RWPE2 (cell line): ENCODE measurements around the gene ANP32B.

Experiments used
- ATAC-seq: fragments of 200-7000 bp; cut with Tn5 transposase; 3 replicates; pipeline ENCODE4 v1.9.1; 2021; ENCODE audit warnings: low read depth
- DNase-seq: peaks from one replicate; pipeline ENCODE4 v3.0.0-alpha.2; 2020; ENCODE audit warnings: low spot score
- H3K27ac ChIP-seq: fragments of 450-650 bp; 2 replicates; pipeline ENCODE4 v1.5.1; 2017; ENCODE audit warnings: mild to moderate bottlenecking; ENCODE audit not compliant: poor library complexity, severe bottlenecking
- H3K27me3 ChIP-seq: fragments of 250-450 bp; sonication (Bioruptor Pico); 2 replicates; pipeline ENCODE4 v1.5.1; 2021; ENCODE audit warnings: mild to moderate bottlenecking, moderate library complexity; ENCODE audit not compliant: insufficient read depth, poor library complexity, severe bottlenecking
- H3K36me3 ChIP-seq: fragments of 250-450 bp; sonication (Bioruptor Pico); 2 replicates; pipeline ENCODE4 v1.5.1; 2020; ENCODE audit warnings: low read depth, mild to moderate bottlenecking, moderate library complexity
- H3K4me1 ChIP-seq: fragments of 250-450 bp; sonication (Bioruptor Pico); 2 replicates; pipeline ENCODE4 v1.5.1; 2021; ENCODE audit warnings: mild to moderate bottlenecking, moderate library complexity; ENCODE audit not compliant: insufficient read depth, poor library complexity, severe bottlenecking
- H3K4me3 ChIP-seq: fragments of 250-450 bp; sonication (Bioruptor Pico); 2 replicates; pipeline ENCODE4 v1.5.1; 2021; ENCODE audit warnings: mild to moderate bottlenecking, moderate library complexity; ENCODE audit not compliant: severe bottlenecking
- H3K9me3 ChIP-seq: fragments of 250-450 bp; sonication (Bioruptor Pico); 2 replicates; pipeline ENCODE4 v1.5.1; 2021; ENCODE audit warnings: mild to moderate bottlenecking, moderate library complexity; ENCODE audit not compliant: severe bottlenecking
- TF ChIP-seq, protein P1 (sequence below): fragments of 450-650 bp; IDR thresholded peaks from one replicate; pipeline ENCODE4 v1.5.1; 2017; ENCODE audit warnings: mild to moderate bottlenecking, moderate library complexity; ENCODE audit not compliant: poor library complexity, severe bottlenecking

Gene ANP32B

DNA sequence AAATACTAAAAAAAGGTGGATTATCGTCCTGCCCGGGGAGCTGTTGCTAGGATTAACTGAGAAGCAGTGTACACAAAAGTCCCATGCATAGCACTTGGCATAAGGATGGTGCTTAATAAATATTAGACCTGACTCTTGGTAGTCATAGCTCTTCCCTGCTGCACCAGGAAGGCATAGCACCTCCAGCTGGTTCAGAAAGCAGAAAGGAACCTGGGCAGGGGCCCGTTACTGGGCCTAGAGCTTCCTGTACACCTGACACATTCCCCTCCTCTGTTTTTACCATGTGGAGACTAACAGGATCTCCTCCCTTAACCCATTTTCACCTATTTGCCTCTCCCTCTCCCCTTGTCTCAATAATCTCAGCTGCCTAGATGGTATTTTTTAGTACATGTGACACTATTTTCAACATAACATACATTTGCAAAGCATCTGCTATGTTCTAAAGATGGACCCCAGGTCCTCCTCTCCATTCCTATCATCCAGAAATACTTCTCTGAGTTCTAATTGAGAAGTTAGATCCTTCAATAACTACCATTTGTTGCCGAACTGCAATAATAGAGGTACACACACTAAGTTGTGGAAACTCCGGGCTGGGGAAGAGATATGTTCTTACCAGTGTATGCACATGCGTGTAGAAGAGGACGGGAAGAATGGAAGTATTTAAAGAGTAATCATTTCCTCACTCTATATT is 3.2 kb upstream of the ANP32B start:
- ATAC-seq (no peak), DNase-seq (no peak)
- H3K9me3 ChIP-seq = no peaks in the 10 kb centered on the region
- H3K4me1 ChIP-seq = no peaks in the 10 kb centered on the region
- H3K36me3 ChIP-seq = no peaks in the 10 kb centered on the region
- no peak overlapping the region for H3K4me3 ChIP-seq
- TF ChIP-seq, protein P1, sequence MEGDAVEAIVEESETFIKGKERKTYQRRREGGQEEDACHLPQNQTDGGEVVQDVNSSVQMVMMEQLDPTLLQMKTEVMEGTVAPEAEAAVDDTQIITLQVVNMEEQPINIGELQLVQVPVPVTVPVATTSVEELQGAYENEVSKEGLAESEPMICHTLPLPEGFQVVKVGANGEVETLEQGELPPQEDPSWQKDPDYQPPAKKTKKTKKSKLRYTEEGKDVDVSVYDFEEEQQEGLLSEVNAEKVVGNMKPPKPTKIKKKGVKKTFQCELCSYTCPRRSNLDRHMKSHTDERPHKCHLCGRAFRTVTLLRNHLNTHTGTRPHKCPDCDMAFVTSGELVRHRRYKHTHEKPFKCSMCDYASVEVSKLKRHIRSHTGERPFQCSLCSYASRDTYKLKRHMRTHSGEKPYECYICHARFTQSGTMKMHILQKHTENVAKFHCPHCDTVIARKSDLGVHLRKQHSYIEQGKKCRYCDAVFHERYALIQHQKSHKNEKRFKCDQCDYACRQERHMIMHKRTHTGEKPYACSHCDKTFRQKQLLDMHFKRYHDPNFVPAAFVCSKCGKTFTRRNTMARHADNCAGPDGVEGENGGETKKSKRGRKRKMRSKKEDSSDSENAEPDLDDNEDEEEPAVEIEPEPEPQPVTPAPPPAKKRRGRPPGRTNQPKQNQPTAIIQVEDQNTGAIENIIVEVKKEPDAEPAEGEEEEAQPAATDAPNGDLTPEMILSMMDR = no peak
- no peaks in the 10 kb centered on the region for H3K27me3 ChIP-seq
- H3K27ac ChIP-seq = no peak overlapping the region

DNA sequence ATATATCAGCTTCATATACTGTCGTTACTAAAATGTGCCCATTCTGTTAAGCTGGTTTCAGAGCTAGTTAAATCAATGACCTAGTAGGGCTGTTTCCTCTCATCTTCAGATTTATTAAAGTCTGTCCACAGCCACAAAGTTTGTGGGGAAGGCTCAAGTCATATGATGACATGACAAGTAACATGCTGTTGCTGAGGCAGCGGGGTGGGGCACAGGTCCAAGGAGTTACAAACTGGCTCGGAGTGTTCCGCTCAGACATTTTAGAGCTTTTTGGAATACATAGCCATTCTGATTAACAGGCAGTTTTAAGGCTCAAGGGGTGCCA is 2.7 kb upstream of the ANP32B start:
- no peak overlapping the region for H3K4me3 ChIP-seq
- H3K27ac ChIP-seq = no peak overlapping the region
- ATAC-seq = no peak
- no peaks in the 10 kb centered on the region for H3K36me3 ChIP-seq
- TF ChIP-seq, protein P1 = no peak
- H3K4me1 ChIP-seq = peaks cover under 1% of the 10 kb centered on the region
- no peak for DNase-seq
- H3K9me3 ChIP-seq = no peaks in the 10 kb centered on the region
- H3K27me3 ChIP-seq = no peaks in the 10 kb centered on the region

- ATAC-seq (no peak), DNase-seq (no peak)
- Histone ChIP-seq H3K36me3 (peaks cover 4% of the 10 kb centered on the region; the same call in 1 of the 2 replicates), H3K27me3 (no peaks in the 10 kb centered on the region), H3K4me1 (peaks cover 8% of the 10 kb centered on the region), H3K9me3 (no peaks in the 10 kb centered on the region), H3K27ac (no peak overlapping the region), H3K4me3 (no peak overlapping the region)
- TF ChIP-seq, protein P1 = no peak
These were observed 2.0 kb upstream of the ANP32B start for GRCh38 chr9:97980918-97981845.

DNA sequence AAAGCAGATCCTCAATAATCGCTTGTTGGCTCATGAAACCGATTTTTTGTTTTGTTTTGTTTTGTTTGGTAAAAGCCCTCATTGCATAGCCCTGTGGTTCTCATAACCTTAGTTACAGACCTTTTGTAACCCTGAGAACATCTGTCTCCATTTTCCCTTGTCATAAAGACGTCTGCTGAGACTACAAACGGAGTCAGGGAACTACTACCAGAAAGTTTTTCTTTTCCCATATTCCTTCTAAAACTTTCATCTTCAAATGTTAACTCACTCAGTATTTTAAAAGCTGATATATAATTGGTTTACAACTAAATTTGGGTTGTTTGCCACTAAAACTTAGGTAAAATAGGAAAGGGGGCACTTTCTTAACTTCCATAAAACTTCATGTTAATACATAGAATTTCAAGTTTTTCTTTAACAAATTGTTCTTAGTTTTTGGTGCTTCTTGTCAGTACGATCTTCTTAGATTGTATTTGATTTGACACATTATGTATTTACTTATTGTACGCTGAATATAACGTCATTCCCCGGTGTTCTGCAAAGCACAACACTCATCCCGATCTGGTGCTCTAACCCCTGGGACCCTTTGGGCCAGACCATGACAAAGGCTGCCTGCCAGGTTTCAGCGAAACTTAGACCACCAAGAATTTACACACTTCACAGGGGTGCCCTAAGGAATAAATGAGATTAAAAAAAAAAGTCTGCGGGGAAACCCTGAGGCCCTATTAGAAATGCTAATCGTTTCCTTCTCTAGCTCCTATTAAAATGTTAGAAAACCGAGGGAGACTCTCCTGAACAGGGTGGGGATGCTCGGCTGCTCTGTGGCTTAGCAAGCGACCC is 1.1 kb upstream of the ANP32B start:
- peaks cover 5% of the 10 kb centered on the region; the same call in 1 of the 2 replicates for H3K36me3 ChIP-seq
- peak overlapping the region; percentile 88 for H3K27ac ChIP-seq
- H3K4me1 ChIP-seq = peaks cover 15% of the 10 kb centered on the region
- H3K27me3 ChIP-seq = no peaks in the 10 kb centered on the region
- peak overlapping the region; percentile 95 for H3K4me3 ChIP-seq
- TF ChIP-seq, protein P1 = no peak
- ATAC-seq (no peak), DNase-seq (no peak)
- H3K9me3 ChIP-seq = no peaks in the 10 kb centered on the region
